ENCODE results near the gene KDM3A. TPM values are rescaled to one million over a fixed set of nuclear protein-coding genes. Genes with fewer than 3 reads are reported as not detected.

KDM3A gene
- total and polyA plus RNA-seq, 7 donors, result 11.3 to 61.2 (median 33.6) TPM

GRCh38 chr2:86454238-86454637 is 13.1 kb downstream of the KDM3A start:
- peaks cover 0 to 31% (median 18%) of the 10 kb centered on the region in 4 donors for H3K4me1 ChIP-seq
- H3K27ac ChIP-seq, result peak overlapping the region in 3 of 4 donors; percentile 9 to 33 (median 19)

GRCh38 chr2:86455181-86455580 is 14.0 kb downstream of the KDM3A start:
- Histone ChIP-seq H3K36me3 (peaks cover 29 to 89% (median 47%) of the 10 kb centered on the region in 4 donors), H3K27me3 (no peaks in the 10 kb centered on the region), H3K4me1 (peaks cover 0 to 22% (median 14%) of the 10 kb centered on the region in 4 donors), H3K27ac (no peak overlapping the region), H3K9me3 (no peaks in the 10 kb centered on the region), H3K4me3 (no peak overlapping the region)
- DNase-seq, result no peak
- TF ChIP-seq POLR2A (IDR thresholded peaks at IDR 0.05) (no peak), EP300 (IDR thresholded peaks at IDR 0.05) (no peak), CTCF (IDR thresholded peaks at IDR 0.05) (no peak), POLR2AphosphoS5 (IDR thresholded peaks at IDR 0.05) (no peak)
- 87 to 96% methylated on average over 5 of the region's 5 CpGs for WGBS, 2 donors
- intact Hi-C loops (cut with DNase I), result no loop called here

More at GRCh38 chr2:86454238-86454637, 13.1 kb downstream of the KDM3A start:
- no peak for DNase-seq
- H3K27me3 ChIP-seq, result no peaks in the 10 kb centered on the region
- peaks cover 29 to 87% (median 45%) of the 10 kb centered on the region in 4 donors for H3K36me3 ChIP-seq
- no peaks in the 10 kb centered on the region for H3K9me3 ChIP-seq
- TF ChIP-seq POLR2A (IDR thresholded peaks at IDR 0.05), result no peak
- no peak for TF ChIP-seq CTCF (IDR thresholded peaks at IDR 0.05)
- TF ChIP-seq EP300 (IDR thresholded peaks at IDR 0.05), result no peak
- TF ChIP-seq POLR2AphosphoS5 (IDR thresholded peaks at IDR 0.05), result no peak
- intact Hi-C loops (cut with DNase I), result no loop called here
- H3K4me3 ChIP-seq, result no peak overlapping the region

- intact Hi-C loops (cut with DNase I), result no loop called here
- peaks cover 15 to 94% (median 55%) of the 10 kb centered on the region in 4 donors for H3K36me3 ChIP-seq
Observed at GRCh38 chr2:86461042-86461743, 20.0 kb downstream of the KDM3A start.

GRCh38 chr2:86464652-86465051 is 23.5 kb downstream of the KDM3A start:
- intact Hi-C loops (cut with DNase I), result no loop called here
- DNase-seq, result peak; percentile 71
- peak overlapping the region; percentile 16 to 59 (median 54) for H3K27ac ChIP-seq

More at GRCh38 chr2:86461042-86461743, 20.0 kb downstream of the KDM3A start:
- H3K27me3 ChIP-seq, result no peaks in the 10 kb centered on the region
- TF ChIP-seq EP300 (IDR thresholded peaks at IDR 0.05) (no peak), POLR2AphosphoS5 (IDR thresholded peaks at IDR 0.05) (no peak), POLR2A (IDR thresholded peaks at IDR 0.05) (no peak), CTCF (IDR thresholded peaks at IDR 0.05) (no peak)
- H3K4me1 ChIP-seq, result peaks cover 0 to 47% (median 30%) of the 10 kb centered on the region in 4 donors
- WGBS, 2 donors, result 92 to 98% methylated on average over 3 of the region's 3 CpGs
- no peaks in the 10 kb centered on the region for H3K9me3 ChIP-seq
- DNase-seq, result no peak
- no peak overlapping the region for H3K27ac ChIP-seq
- no peak overlapping the region for H3K4me3 ChIP-seq

More at GRCh38 chr2:86464652-86465051, 23.5 kb downstream of the KDM3A start:
- 79 to 93% methylated on average over 3 of the region's 3 CpGs for WGBS, 2 donors
- Histone ChIP-seq H3K4me3 (no peak overlapping the region), H3K27me3 (no peaks in the 10 kb centered on the region), H3K9me3 (no peaks in the 10 kb centered on the region), H3K4me1 (peaks cover 0 to 57% (median 44%) of the 10 kb centered on the region in 4 donors), H3K36me3 (peaks cover 14 to 90% (median 39%) of the 10 kb centered on the region in 4 donors)
- TF ChIP-seq CTCF (IDR thresholded peaks at IDR 0.05), result no peak

Data from sigmoid colon (tissue), 7 donors.